Astrocyte (in vitro differentiated cells and primary cell): ENCODE results near the gene NPIPB8. TPM values are rescaled to one million over a fixed set of nuclear protein-coding genes. Genes with fewer than 3 reads are reported as not detected.

Experiments
- DNase-seq: peaks from one replicate; pipeline ENCODE4 v3.0.0-alpha.2; 2010; ENCODE audit warnings: low read depth
- FAIRE-seq: peaks from 2 replicates; lab custom pipeline; 2011; peaks lifted over from hg19 to GRCh38; lab: Jason Lieb, UNC
- H2AFZ ChIP-seq: 2 replicates; pipeline ENCODE4 v1.6.0; 2012; ENCODE audit warnings: low read depth, low read length, inconsistent platforms
- H3K27ac ChIP-seq: 2 replicates; pipeline ENCODE4 v1.5.1; 2011; ENCODE audit warnings: low read depth, low read length, inconsistent platforms
- H3K27me3 ChIP-seq: 2 replicates; pipeline ENCODE4 v1.6.0; 2011; ENCODE audit warnings: low read length, inconsistent platforms; ENCODE audit not compliant: insufficient read depth
- H3K36me3 ChIP-seq: 2 replicates; pipeline ENCODE4 v1.5.1; 2011; ENCODE audit warnings: low read length, inconsistent platforms; ENCODE audit not compliant: insufficient read depth
- H3K4me1 ChIP-seq: 2 replicates; pipeline ENCODE4 v1.5.1; 2011; ENCODE audit warnings: low read length, inconsistent platforms; ENCODE audit not compliant: insufficient read depth
- H3K4me2 ChIP-seq: 2 replicates; pipeline ENCODE4 v1.6.0; 2012; ENCODE audit warnings: low read length, inconsistent platforms
- H3K4me3 ChIP-seq: 2 replicates; pipeline ENCODE4 v1.5.1; 2011; ENCODE audit warnings: low read depth, mild to moderate bottlenecking, low read length, inconsistent platforms; ENCODE audit not compliant: insufficient read depth
- H3K79me2 ChIP-seq: 2 replicates; pipeline ENCODE4 v1.6.0; 2012; ENCODE audit warnings: mild to moderate bottlenecking, low read length, inconsistent platforms; ENCODE audit not compliant: insufficient read depth
- H3K9ac ChIP-seq: 2 replicates; pipeline ENCODE4 v1.6.0; 2012; ENCODE audit warnings: mild to moderate bottlenecking, low read length, inconsistent platforms
- H3K9me3 ChIP-seq: 2 replicates; pipeline ENCODE4 v1.5.1; 2012; ENCODE audit warnings: low read depth, mild to moderate bottlenecking, low read length, inconsistent platforms; ENCODE audit not compliant: insufficient read depth
- H4K20me1 ChIP-seq: 2 replicates; pipeline ENCODE4 v1.6.0; 2012; ENCODE audit warnings: low read length, inconsistent platforms; ENCODE audit not compliant: insufficient read depth
- H3K27ac Mint-ChIP-seq: one replicate; pipeline ENCODE4 v1.8.0; 2021; ENCODE audit warnings: mild to moderate bottlenecking, mixed read lengths; ENCODE audit not compliant: unreplicated experiment
- H3K27me3 Mint-ChIP-seq: one replicate; pipeline ENCODE4 v1.8.0; 2021; ENCODE audit warnings: low read depth, mixed read lengths; ENCODE audit not compliant: unreplicated experiment
- H3K36me3 Mint-ChIP-seq: one replicate; pipeline ENCODE4 v1.8.0; 2021; ENCODE audit warnings: low read depth, mixed read lengths; ENCODE audit not compliant: unreplicated experiment
- H3K4me1 Mint-ChIP-seq: one replicate; pipeline ENCODE4 v1.8.0; 2021; ENCODE audit warnings: low read depth, mixed read lengths; ENCODE audit not compliant: unreplicated experiment
- H3K4me3 Mint-ChIP-seq: one replicate; pipeline ENCODE4 v1.8.0; 2021; ENCODE audit warnings: mild to moderate bottlenecking, moderate library complexity, mixed read lengths; ENCODE audit not compliant: unreplicated experiment
- H3K9me3 Mint-ChIP-seq: one replicate; pipeline ENCODE4 v1.8.0; 2021; ENCODE audit warnings: mild to moderate bottlenecking, mixed read lengths; ENCODE audit not compliant: unreplicated experiment
- EZH2 ChIP-seq: IDR thresholded peaks from 2 replicates; pipeline ENCODE4 v1.6.1; 2012; ENCODE audit warnings: mild to moderate bottlenecking, low read length, inconsistent platforms; ENCODE audit not compliant: insufficient read depth
- total RNA-seq: library from RNA; stranded (reverse); gene quantifications from 2 replicates; pipeline ENCODE4 v1.2.1, GENCODE V29; 2021
- TF ChIP-seq, protein P1 (sequence below): IDR thresholded peaks from 2 replicates; pipeline ENCODE4 v1.5.1; 2011; ENCODE audit warnings: low read depth, mild to moderate bottlenecking, inconsistent platforms, low read length, moderate library complexity; ENCODE audit not compliant: insufficient read depth

Gene NPIPB8
- total RNA-seq, 1 donor from 2014 or later = not detected

DNA sequence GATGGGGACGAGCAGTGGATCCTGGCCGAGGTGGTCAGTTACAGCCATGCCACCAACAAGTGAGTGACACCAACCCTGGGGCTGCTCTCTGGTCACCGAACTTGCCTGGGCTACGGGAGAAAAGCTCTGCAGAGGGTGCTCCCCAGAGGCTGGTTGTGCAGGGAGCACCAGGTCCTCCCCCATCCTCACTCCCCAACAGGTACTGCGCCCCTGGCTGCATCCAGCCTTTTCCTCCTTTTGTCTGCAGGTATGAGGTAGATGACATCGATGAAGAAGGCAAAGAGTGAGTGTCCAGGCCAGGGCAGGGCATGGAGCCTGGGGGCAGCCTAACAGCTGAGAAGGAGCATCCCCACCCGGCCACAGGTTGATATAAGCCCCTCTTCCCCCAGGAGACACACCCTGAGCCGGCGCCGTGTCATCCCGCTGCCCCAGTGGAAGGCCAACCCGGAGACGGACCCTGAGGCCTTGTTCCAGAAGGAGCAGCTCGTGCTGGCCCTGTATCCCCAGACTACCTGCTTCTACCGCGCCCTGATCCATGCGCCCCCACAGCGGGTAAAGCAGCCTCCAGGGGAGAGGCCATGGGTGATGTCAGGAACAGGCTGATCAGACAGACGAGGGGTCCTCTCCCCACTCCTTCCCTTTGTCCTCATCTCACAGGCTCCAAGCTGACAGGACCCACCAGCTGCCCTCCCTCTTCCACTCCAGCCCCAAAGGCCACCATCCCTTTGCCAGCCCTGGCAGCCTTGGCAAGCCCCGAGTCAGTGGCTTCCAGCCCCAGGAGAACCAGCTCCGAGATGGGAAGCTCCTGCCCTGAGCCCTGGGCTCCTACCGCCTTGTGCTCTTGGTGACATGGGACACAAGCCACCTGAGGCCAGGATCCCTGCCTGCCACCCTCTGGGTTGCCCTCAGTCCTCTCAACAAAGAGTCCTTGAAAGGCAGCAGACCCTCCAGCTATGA, 47.2 kb upstream of the NPIPB8 start:
- Histone ChIP-seq H3K27ac (no peak overlapping the region), H3K36me3 (peaks cover 5% of the 10 kb centered on the region), H3K27me3 (no peaks in the 10 kb centered on the region), H3K4me2 (no peak overlapping the region), H3K9ac (no peak overlapping the region), H2AFZ (no peak overlapping the region), H3K4me1 (no peaks in the 10 kb centered on the region), H3K9me3 (no peaks in the 10 kb centered on the region), H4K20me1 (no peaks in the 10 kb centered on the region), H3K79me2 (no peaks in the 10 kb centered on the region), H3K4me3 (no peak overlapping the region)
- Mint-ChIP-seq H3K9me3 (no peaks in the 10 kb centered on the region), H3K27me3 (peaks cover 2% of the 10 kb centered on the region), H3K27ac (no peak overlapping the region), H3K36me3 (peaks cover 19% of the 10 kb centered on the region), H3K4me1 (peaks cover 2% of the 10 kb centered on the region), H3K4me3 (no peak overlapping the region)
- DNase-seq = no peak
- TF ChIP-seq EZH2 = no peak
- TF ChIP-seq, protein P1, sequence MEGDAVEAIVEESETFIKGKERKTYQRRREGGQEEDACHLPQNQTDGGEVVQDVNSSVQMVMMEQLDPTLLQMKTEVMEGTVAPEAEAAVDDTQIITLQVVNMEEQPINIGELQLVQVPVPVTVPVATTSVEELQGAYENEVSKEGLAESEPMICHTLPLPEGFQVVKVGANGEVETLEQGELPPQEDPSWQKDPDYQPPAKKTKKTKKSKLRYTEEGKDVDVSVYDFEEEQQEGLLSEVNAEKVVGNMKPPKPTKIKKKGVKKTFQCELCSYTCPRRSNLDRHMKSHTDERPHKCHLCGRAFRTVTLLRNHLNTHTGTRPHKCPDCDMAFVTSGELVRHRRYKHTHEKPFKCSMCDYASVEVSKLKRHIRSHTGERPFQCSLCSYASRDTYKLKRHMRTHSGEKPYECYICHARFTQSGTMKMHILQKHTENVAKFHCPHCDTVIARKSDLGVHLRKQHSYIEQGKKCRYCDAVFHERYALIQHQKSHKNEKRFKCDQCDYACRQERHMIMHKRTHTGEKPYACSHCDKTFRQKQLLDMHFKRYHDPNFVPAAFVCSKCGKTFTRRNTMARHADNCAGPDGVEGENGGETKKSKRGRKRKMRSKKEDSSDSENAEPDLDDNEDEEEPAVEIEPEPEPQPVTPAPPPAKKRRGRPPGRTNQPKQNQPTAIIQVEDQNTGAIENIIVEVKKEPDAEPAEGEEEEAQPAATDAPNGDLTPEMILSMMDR = no peak
- no peak for FAIRE-seq

DNA sequence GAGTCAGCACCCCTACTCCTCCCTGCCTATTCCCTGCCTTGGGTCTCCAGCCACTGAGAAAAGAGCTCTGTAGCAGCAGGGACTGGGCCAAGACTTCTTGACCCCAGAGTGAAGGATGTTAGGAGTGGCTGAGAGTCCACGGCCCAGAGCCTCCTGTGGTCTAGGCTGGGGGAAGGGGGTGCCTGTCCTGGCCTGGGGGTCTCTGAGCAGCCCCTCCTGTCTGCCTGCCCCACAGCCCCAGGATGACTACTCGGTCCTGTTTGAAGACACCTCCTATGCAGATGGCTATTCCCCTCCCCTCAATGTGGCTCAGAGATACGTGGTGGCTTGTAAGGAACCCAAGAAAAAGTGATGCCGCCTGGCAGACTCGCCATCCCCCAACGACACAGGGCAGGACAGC, 46.5 kb upstream of the NPIPB8 start:
- H3K36me3 ChIP-seq = peaks cover 5% of the 10 kb centered on the region
- TF ChIP-seq, protein P1 = no peak
- TF ChIP-seq EZH2 = no peak
- H3K9ac ChIP-seq = no peak overlapping the region
- Mint-ChIP-seq H3K27me3 (peaks cover 2% of the 10 kb centered on the region), H3K36me3 (peaks cover 16% of the 10 kb centered on the region), H3K4me3 (no peak overlapping the region), H3K4me1 (no peaks in the 10 kb centered on the region), H3K9me3 (no peaks in the 10 kb centered on the region), H3K27ac (no peak overlapping the region)
- no peaks in the 10 kb centered on the region for H3K27me3 ChIP-seq
- FAIRE-seq = no peak
- no peak overlapping the region for H3K4me2 ChIP-seq
- DNase-seq = no peak
- H3K4me1 ChIP-seq = no peaks in the 10 kb centered on the region
- no peak overlapping the region for H3K4me3 ChIP-seq
- no peaks in the 10 kb centered on the region for H4K20me1 ChIP-seq
- no peaks in the 10 kb centered on the region for H3K79me2 ChIP-seq
- H2AFZ ChIP-seq = no peak overlapping the region
- H3K27ac ChIP-seq = no peak overlapping the region
- no peaks in the 10 kb centered on the region for H3K9me3 ChIP-seq

DNA sequence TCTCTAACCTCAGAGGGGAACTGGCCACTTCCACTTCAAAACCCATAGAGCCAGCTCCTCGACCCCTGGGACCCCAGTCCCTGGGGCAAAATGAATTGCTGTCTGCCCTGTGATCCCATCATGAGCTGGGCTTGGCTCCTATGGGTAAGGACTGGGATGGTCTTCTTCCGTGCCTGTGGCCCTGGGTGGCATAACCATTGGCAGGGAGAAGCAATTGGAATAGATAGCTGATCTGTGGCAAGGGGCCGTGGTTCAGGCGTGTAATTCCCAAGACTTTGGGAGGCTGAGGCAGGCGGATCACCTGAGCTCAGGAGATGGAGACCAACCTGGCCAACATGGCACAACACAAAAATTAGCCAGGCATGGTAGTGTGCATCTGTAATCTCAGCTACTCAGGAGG, 45.4 kb upstream of the NPIPB8 start:
- no peak overlapping the region for H3K9ac ChIP-seq
- TF ChIP-seq, protein P1 = no peak
- no peak for TF ChIP-seq EZH2
- no peak overlapping the region for H3K27ac ChIP-seq
- peaks cover 16% of the 10 kb centered on the region for H3K36me3 Mint-ChIP-seq
- H3K9me3 ChIP-seq = no peaks in the 10 kb centered on the region
- H3K27ac Mint-ChIP-seq = no peak overlapping the region
- H3K4me2 ChIP-seq = no peak overlapping the region
- FAIRE-seq (no peak), DNase-seq (no peak)
- peaks cover 5% of the 10 kb centered on the region for H3K36me3 ChIP-seq
- H3K27me3 ChIP-seq = no peaks in the 10 kb centered on the region
- H3K4me3 Mint-ChIP-seq = no peak overlapping the region
- H4K20me1 ChIP-seq = no peaks in the 10 kb centered on the region
- no peaks in the 10 kb centered on the region for H3K9me3 Mint-ChIP-seq
- no peaks in the 10 kb centered on the region for H3K79me2 ChIP-seq
- no peak overlapping the region for H2AFZ ChIP-seq
- peaks cover 8% of the 10 kb centered on the region for H3K4me1 Mint-ChIP-seq
- H3K4me1 ChIP-seq = no peaks in the 10 kb centered on the region
- peaks cover 2% of the 10 kb centered on the region for H3K27me3 Mint-ChIP-seq
- no peak overlapping the region for H3K4me3 ChIP-seq
